ENCODE results near the gene TMEM181. TPM values are rescaled to one million over a fixed set of nuclear protein-coding genes. Genes with fewer than 3 reads are reported as not detected.

The TMEM181 gene
- total and polyA plus RNA-seq, 4 donors: 6.4 to 15.6 (median 12.6) TPM

GRCh38 chr6:158607411-158608170 lies 47.7 kb downstream of the TMEM181 start:
- Histone ChIP-seq H3K36me3 (ENCODE audit: control insufficient read depth in 4 of 4, insufficient read depth in 3 of 4, low read depth in 1 of 4, low read length in 3 of 4) (peaks cover 8 to 37% (median 21%) of the 10 kb centered on the region in 4 donors), H3K9ac (ENCODE audit: low read depth in 1 of 2, low read length in 2 of 2) (no peak overlapping the region), H3K4me3 (ENCODE audit: low read depth in 1 of 3, low read length in 3 of 3) (no peak overlapping the region), H3K9me3 (ENCODE audit: control insufficient read depth in 4 of 4, low read length in 3 of 4) (no peaks in the 10 kb centered on the region), H3K4me1 (ENCODE audit: control insufficient read depth in 4 of 4, insufficient read depth in 4 of 4, low read length in 3 of 4) (peaks cover 0 to 2% (median 0%) of the 10 kb centered on the region in 4 donors), H3K27me3 (ENCODE audit: control insufficient read depth in 4 of 4, insufficient read depth in 4 of 4, low read length in 3 of 4) (no peaks in the 10 kb centered on the region), H3K27ac (ENCODE audit: low read depth in 1 of 2, low read length in 2 of 2) (no peak overlapping the region)
- TF ChIP-seq YY1 (IDR thresholded peaks at IDR 0.05) (no peak), HNF4A (conservative IDR thresholded peaks at IDR 0.05) (no peak), FOXA2 (IDR thresholded peaks at IDR 0.05) (no peak), ATF3 (IDR thresholded peaks at IDR 0.05) (no peak), FOXA1 (IDR thresholded peaks at IDR 0.05) (no peak), HNF4G (IDR thresholded peaks at IDR 0.05) (no peak)
- WGBS: 98% methylated on average over 14 of the region's 14 CpGs
- no peak for DNase-seq (ENCODE audit: low spot score)

DNA sequence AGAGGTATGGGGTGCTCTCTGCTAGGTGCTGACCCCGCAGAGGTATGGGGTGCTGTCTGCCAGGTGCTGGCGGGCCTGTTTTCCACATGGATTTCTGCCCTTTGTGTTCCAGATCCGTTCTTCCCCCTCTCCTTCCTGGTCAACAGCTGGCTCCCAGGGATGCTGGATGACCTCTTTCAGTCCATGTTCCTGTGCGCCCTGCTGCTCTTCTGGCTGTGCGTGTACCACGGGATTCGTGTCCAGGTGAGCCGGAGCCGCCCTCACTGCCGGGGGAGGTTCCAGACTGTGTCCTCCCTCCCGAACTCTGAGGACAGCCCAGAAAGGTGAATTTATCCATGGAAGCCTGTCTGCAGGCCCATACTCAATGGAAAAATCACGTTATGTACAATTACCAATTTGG lies 48.3 kb downstream of the TMEM181 start:
- Histone ChIP-seq H3K27me3 (ENCODE audit: control insufficient read depth in 4 of 4, insufficient read depth in 4 of 4, low read length in 3 of 4) (no peaks in the 10 kb centered on the region), H3K9ac (ENCODE audit: low read depth in 1 of 2, low read length in 2 of 2) (no peak overlapping the region), H3K9me3 (ENCODE audit: control insufficient read depth in 4 of 4, low read length in 3 of 4) (no peaks in the 10 kb centered on the region), H3K4me1 (ENCODE audit: control insufficient read depth in 4 of 4, insufficient read depth in 4 of 4, low read length in 3 of 4) (peaks cover 0 to 2% (median 0%) of the 10 kb centered on the region in 4 donors), H3K4me3 (ENCODE audit: low read depth in 1 of 3, low read length in 3 of 3) (no peak overlapping the region), H3K36me3 (ENCODE audit: control insufficient read depth in 4 of 4, insufficient read depth in 3 of 4, low read depth in 1 of 4, low read length in 3 of 4) (peaks cover 8 to 37% (median 21%) of the 10 kb centered on the region in 4 donors), H3K27ac (ENCODE audit: low read depth in 1 of 2, low read length in 2 of 2) (no peak overlapping the region)
- WGBS: 97% methylated on average over 12 of the region's 12 CpGs
- TF ChIP-seq CTCF (IDR thresholded peaks at IDR 0.05; ENCODE audit: low read depth, low read length, missing input control): no peak
- TF ChIP-seq SP1 (IDR thresholded peaks at IDR 0.05): no peak
- no peak for TF ChIP-seq ATF3 (IDR thresholded peaks at IDR 0.05)
- no peak for TF ChIP-seq RXRA (IDR thresholded peaks at IDR 0.05)
- no peak for TF ChIP-seq HNF4G (IDR thresholded peaks at IDR 0.05)
- no peak for TF ChIP-seq MAX (IDR thresholded peaks at IDR 0.05)
- DNase-seq (ENCODE audit: low spot score): no peak

DNA sequence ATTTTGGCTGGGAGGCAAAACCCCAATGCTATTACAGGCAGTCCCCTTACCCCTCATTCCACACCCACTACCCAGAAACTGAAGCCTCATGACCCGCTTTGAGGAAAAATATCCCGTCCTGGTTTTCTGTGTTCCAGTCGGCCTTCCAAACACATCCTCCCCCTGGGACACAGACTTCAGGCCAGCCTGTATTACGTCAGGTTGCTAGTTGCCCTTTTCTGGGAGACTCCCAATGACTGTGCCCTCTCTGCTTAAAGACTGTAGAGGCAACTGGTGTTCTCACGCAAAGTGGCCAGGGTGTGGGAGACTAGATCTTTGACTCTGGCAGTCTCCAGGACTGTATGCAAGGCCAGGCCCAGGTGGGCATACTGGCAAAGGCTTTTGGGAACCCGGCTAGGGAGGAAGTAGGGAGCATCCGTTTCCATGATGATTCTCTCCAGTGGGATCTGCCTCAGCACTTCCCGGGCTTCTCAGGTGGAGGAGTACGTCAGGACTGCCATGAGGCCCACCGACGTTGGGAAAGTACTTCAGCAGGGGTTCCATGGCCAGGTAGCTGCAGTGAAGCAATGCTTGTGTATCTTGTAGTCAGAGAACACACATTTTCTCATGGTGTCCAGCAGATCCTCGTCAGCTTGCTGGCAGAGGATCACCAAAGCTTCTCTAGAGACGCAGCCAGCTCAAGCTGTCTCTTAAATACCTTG lies 49.7 kb downstream of the TMEM181 start:
- no peak for DNase-seq (ENCODE audit: low spot score)
- Histone ChIP-seq H3K4me1 (ENCODE audit: control insufficient read depth in 4 of 4, insufficient read depth in 4 of 4, low read length in 3 of 4) (no peaks in the 10 kb centered on the region), H3K4me3 (ENCODE audit: low read depth in 1 of 3, low read length in 3 of 3) (no peak overlapping the region), H3K27ac (ENCODE audit: low read depth in 1 of 2, low read length in 2 of 2) (no peak overlapping the region), H3K36me3 (ENCODE audit: control insufficient read depth in 4 of 4, insufficient read depth in 3 of 4, low read depth in 1 of 4, low read length in 3 of 4) (peaks cover 8 to 37% (median 22%) of the 10 kb centered on the region in 4 donors), H3K27me3 (ENCODE audit: control insufficient read depth in 4 of 4, insufficient read depth in 4 of 4, low read length in 3 of 4) (no peaks in the 10 kb centered on the region), H3K9me3 (ENCODE audit: control insufficient read depth in 4 of 4, low read length in 3 of 4) (no peaks in the 10 kb centered on the region), H3K9ac (ENCODE audit: low read depth in 1 of 2, low read length in 2 of 2) (no peak overlapping the region)
- WGBS: 96% methylated on average over 13 of the region's 13 CpGs
- no peak for TF ChIP-seq SP1 (IDR thresholded peaks at IDR 0.05)
- no peak for TF ChIP-seq NR2F2 (IDR thresholded peaks at IDR 0.05)
- no peak for TF ChIP-seq EGR1 (IDR thresholded peaks at IDR 0.05; ENCODE audit: low read depth in 2 of 2)
- TF ChIP-seq YY1 (IDR thresholded peaks at IDR 0.05): no peak
- TF ChIP-seq FOXA1 (IDR thresholded peaks at IDR 0.05): no peak
- no peak for TF ChIP-seq MAX (IDR thresholded peaks at IDR 0.05)
- TF ChIP-seq HNF4G (IDR thresholded peaks at IDR 0.05): no peak
- TF ChIP-seq, protein P1, sequence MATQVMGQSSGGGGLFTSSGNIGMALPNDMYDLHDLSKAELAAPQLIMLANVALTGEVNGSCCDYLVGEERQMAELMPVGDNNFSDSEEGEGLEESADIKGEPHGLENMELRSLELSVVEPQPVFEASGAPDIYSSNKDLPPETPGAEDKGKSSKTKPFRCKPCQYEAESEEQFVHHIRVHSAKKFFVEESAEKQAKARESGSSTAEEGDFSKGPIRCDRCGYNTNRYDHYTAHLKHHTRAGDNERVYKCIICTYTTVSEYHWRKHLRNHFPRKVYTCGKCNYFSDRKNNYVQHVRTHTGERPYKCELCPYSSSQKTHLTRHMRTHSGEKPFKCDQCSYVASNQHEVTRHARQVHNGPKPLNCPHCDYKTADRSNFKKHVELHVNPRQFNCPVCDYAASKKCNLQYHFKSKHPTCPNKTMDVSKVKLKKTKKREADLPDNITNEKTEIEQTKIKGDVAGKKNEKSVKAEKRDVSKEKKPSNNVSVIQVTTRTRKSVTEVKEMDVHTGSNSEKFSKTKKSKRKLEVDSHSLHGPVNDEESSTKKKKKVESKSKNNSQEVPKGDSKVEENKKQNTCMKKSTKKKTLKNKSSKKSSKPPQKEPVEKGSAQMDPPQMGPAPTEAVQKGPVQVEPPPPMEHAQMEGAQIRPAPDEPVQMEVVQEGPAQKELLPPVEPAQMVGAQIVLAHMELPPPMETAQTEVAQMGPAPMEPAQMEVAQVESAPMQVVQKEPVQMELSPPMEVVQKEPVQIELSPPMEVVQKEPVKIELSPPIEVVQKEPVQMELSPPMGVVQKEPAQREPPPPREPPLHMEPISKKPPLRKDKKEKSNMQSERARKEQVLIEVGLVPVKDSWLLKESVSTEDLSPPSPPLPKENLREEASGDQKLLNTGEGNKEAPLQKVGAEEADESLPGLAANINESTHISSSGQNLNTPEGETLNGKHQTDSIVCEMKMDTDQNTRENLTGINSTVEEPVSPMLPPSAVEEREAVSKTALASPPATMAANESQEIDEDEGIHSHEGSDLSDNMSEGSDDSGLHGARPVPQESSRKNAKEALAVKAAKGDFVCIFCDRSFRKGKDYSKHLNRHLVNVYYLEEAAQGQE (IDR thresholded peaks at IDR 0.05): no peak
- TF ChIP-seq, protein P2, sequence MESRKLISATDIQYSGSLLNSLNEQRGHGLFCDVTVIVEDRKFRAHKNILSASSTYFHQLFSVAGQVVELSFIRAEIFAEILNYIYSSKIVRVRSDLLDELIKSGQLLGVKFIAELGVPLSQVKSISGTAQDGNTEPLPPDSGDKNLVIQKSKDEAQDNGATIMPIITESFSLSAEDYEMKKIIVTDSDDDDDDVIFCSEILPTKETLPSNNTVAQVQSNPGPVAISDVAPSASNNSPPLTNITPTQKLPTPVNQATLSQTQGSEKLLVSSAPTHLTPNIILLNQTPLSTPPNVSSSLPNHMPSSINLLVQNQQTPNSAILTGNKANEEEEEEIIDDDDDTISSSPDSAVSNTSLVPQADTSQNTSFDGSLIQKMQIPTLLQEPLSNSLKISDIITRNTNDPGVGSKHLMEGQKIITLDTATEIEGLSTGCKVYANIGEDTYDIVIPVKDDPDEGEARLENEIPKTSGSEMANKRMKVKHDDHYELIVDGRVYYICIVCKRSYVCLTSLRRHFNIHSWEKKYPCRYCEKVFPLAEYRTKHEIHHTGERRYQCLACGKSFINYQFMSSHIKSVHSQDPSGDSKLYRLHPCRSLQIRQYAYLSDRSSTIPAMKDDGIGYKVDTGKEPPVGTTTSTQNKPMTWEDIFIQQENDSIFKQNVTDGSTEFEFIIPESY (IDR thresholded peaks at IDR 0.05): no peak
- no peak for TF ChIP-seq GABPA (IDR thresholded peaks at IDR 0.05 in 1 of 2, conservative IDR thresholded peaks at IDR 0.05 in 1 of 2)
- TF ChIP-seq ATF3 (IDR thresholded peaks at IDR 0.05): no peak
- TF ChIP-seq HNF4A (conservative IDR thresholded peaks at IDR 0.05): no peak
- TF ChIP-seq RXRA (IDR thresholded peaks at IDR 0.05): no peak
- no peak for TF ChIP-seq TAF1 (conservative IDR thresholded peaks at IDR 0.05)

All from liver (tissue), 9 donors.